B cell (primary cell): Measurements from ENCODE around the gene TNFRSF25. TPM values are rescaled to one million over a fixed set of nuclear protein-coding genes. Genes with fewer than 3 reads are reported as not detected.

Experiments
- ATAC-seq: fragments of 200-7000 bp; cut with Tn5 transposase; one replicate; pipeline ENCODE4 v1.10.0; 2021; ENCODE audit warnings: low read depth, mild to moderate bottlenecking, moderate number of reproducible peaks, moderate library complexity
- CTCF ChIA-PET: fragments of 350-600 bp; sonication (Branson Sonifier 250); formaldehyde crosslinking; loops from one replicate; lab custom pipeline; 2021; ENCODE audit warnings: antibody characterized with exemption, inconsistent platforms; lab: Charles Lee
- POLR2A ChIA-PET: fragments of 350-600 bp; sonication (Branson Sonifier 250); formaldehyde crosslinking; loops from one replicate; lab custom pipeline; 2021; ENCODE audit warnings: antibody characterized with exemption; lab: Charles Lee
- DNase-seq: peaks from one replicate; pipeline ENCODE4 v3.0.0; 2013
- H2AFZ ChIP-seq: 2 replicates; pipeline ENCODE4 v1.6.1; 2012; ENCODE audit warnings: mild to moderate bottlenecking, low read depth, low read length; ENCODE audit not compliant: insufficient read depth, poor library complexity, severe bottlenecking
- H3K27ac ChIP-seq, 2 donors: 1 replicate in 1 of 2; 2 replicates in 1 of 2; pipeline ENCODE4 v1.5.1; 2012 to 2013; ENCODE audit warnings: low read length in 2 of 2, mild to moderate bottlenecking in 2 of 2, moderate library complexity in 1 of 2
- H3K27me3 ChIP-seq, 4 experiments: fragments of 200-600 bp in 1 of 4; sonication (generic) in 1 of 4; replicated peaks in 1 of 4; 1 replicate in 2 of 4; 2 replicates in 2 of 4; pipeline versions ENCODE4 v1.6.1 to v1.7.0; 2013 to 2016; ENCODE audit warnings: low read length in 3 of 4, mild to moderate bottlenecking in 2 of 4, mixed read lengths in 1 of 4, moderate library complexity in 1 of 4; ENCODE audit not compliant: insufficient read depth in 4 of 4, control insufficient read depth in 3 of 4; ENCODE audit errors: control extremely low read depth in 1 of 4
- H3K36me3 ChIP-seq, 2 experiments: replicated peaks in 1 of 2; 1 replicate in 1 of 2; 2 replicates in 1 of 2; pipeline versions ENCODE4 v1.6.1 to v1.7.1; 2013; ENCODE audit warnings: low read length in 1 of 2; ENCODE audit not compliant: insufficient read depth in 2 of 2, control insufficient read depth in 1 of 2; ENCODE audit errors: control extremely low read depth in 1 of 2, extremely low read depth in 1 of 2
- H3K4me1 ChIP-seq, 2 donors: fragments of 200-600 bp in 1 of 2; sonication (generic) in 1 of 2; 1 replicate in 1 of 2; 2 replicates in 1 of 2; pipeline versions ENCODE4 v1.5.1 to v1.6.1; 2013 to 2017; ENCODE audit warnings: low read length in 2 of 2; ENCODE audit not compliant: control insufficient read depth in 2 of 2, insufficient read depth in 2 of 2
- H3K4me2 ChIP-seq: replicated peaks from 2 replicates; pipeline ENCODE3; 2012; ENCODE audit warnings: mild to moderate bottlenecking, low read depth, low read length; ENCODE audit not compliant: poor library complexity, severe bottlenecking
- H3K4me3 ChIP-seq, 5 experiments: fragments of 200-600 bp in 1 of 5; sonication (generic) in 1 of 5; 1 replicate in 3 of 5; 2 replicates in 2 of 5; pipeline versions ENCODE4 v1.5.1 to v1.7.0; 2011 to 2016; ENCODE audit warnings: low read length in 4 of 5, mild to moderate bottlenecking in 4 of 5, low read depth in 2 of 5, control low read depth in 1 of 5, moderate library complexity in 1 of 5; ENCODE audit not compliant: insufficient read depth in 1 of 5; ENCODE audit errors: control extremely low read depth in 1 of 5, extremely low read depth in 1 of 5
- H3K79me2 ChIP-seq: fragments of 200-600 bp; sonication (generic); one replicate; pipeline ENCODE4 v1.6.0; 2016; ENCODE audit warnings: low read length; ENCODE audit not compliant: control insufficient read depth, insufficient read depth
- H3K9ac ChIP-seq: fragments of 200-600 bp; sonication (generic); 2 replicates; pipeline ENCODE4 v1.6.1; 2017; ENCODE audit warnings: mild to moderate bottlenecking, low read length, moderate library complexity
- H3K9me3 ChIP-seq, 3 donors: one replicate each; pipeline versions ENCODE4 v1.6.1 to v1.7.1; 2013; ENCODE audit warnings: low read length in 2 of 3; ENCODE audit not compliant: control insufficient read depth in 2 of 3, insufficient read depth in 1 of 3; ENCODE audit errors: control extremely low read depth in 1 of 3
- H4K20me1 ChIP-seq: 2 replicates; pipeline ENCODE4 v1.6.0; 2012; ENCODE audit warnings: mild to moderate bottlenecking, low read length; ENCODE audit not compliant: insufficient read depth, control insufficient read depth, poor library complexity, severe bottlenecking
- H3K27ac Mint-ChIP-seq: one replicate; pipeline ENCODE4 v1.8.0; 2021; ENCODE audit warnings: mixed read lengths
- H3K27me3 Mint-ChIP-seq: one replicate; pipeline ENCODE4 v1.8.0; 2021; ENCODE audit warnings: mixed read lengths
- H3K4me1 Mint-ChIP-seq: one replicate; pipeline ENCODE4 v1.8.0; 2021; ENCODE audit warnings: mixed read lengths
- H3K4me3 Mint-ChIP-seq: one replicate; pipeline ENCODE4 v1.8.0; 2021; ENCODE audit warnings: mixed read lengths
- H3K9me3 Mint-ChIP-seq: one replicate; pipeline ENCODE4 v1.8.0; 2022; ENCODE audit warnings: mixed read lengths; ENCODE audit not compliant: insufficient read depth
- EZH2 ChIP-seq: IDR thresholded peaks from 2 replicates; pipeline ENCODE4 v1.6.1; 2012; ENCODE audit warnings: borderline replicate concordance, low read depth, mild to moderate bottlenecking, moderate library complexity, low read length; ENCODE audit not compliant: insufficient read depth, poor library complexity, severe bottlenecking
- WGBS: methylation state at CpG from one replicate; pipeline ENCODE4 v1.1.5; 2013; ENCODE audit warnings: missing lambda C conversion rate; ENCODE audit not compliant: insufficient coverage; 5-methylcytosine and 5-hydroxymethylcytosine counted together
- intact Hi-C: fragments of 100-400 bp; cut with micrococcal nuclease; formaldehyde crosslinking; loops from one replicate; pipeline ENCODE4 v1.10.0; 2022
- polyA plus RNA-seq: library from polyadenylated mRNA; depleted of rRNA; stranded (reverse); fragments of >200 nt; gene quantifications from 2 replicates; pipeline ENCODE4 v1.2.3, GENCODE V29; 2012
- total RNA-seq, 2 donors: library from RNA; stranded (reverse); fragments of 120-200 nt in 1 of 2; gene quantifications; 1 replicate in 1 of 2; 2 replicates in 1 of 2; pipeline versions ENCODE4 v1.2.3 to v1.2.4, GENCODE V29; 2013 to 2022
- TF ChIP-seq, protein P1 (sequence below): fragments of 200-600 bp; IDR thresholded peaks from one replicate; pipeline ENCODE4 v1.8.0; 2022; ENCODE audit warnings: antibody characterized with exemption, mild to moderate bottlenecking

TNFRSF25 gene
- total and polyA plus RNA-seq, 2 donors (not counting 1 experiment from before 2014, with no cell fraction given), result 2.6 to 7.1 TPM

GRCh38 chr1:6512245-6512907, 46.4 kb upstream of the TNFRSF25 start:
- Histone ChIP-seq H3K9ac (no peak overlapping the region), H3K27ac (no peak overlapping the region), H3K9me3 (no peaks in the 10 kb centered on the region), H3K4me2 (no peak overlapping the region), H4K20me1 (no peaks in the 10 kb centered on the region), H2AFZ (no peak overlapping the region), H3K4me1 (peaks cover 0 to 10% of the 10 kb centered on the region in 2 donors), H3K36me3 (no peaks in the 10 kb centered on the region), H3K79me2 (no peaks in the 10 kb centered on the region), H3K27me3 (no peaks in the 10 kb centered on the region), H3K4me3 (no peak overlapping the region)
- CTCF ChIA-PET, result interaction anchor here (2.0 kb wide), 1 partner anchor 11 kb away, joined by 8 read pairs; no protein-coding TSS in a partner anchor
- DNase-seq (no peak), ATAC-seq (no peak)
- POLR2A ChIA-PET, result no interaction called here
- no peak overlapping the region for H3K4me3 Mint-ChIP-seq
- H3K9me3 Mint-ChIP-seq, result no peaks in the 10 kb centered on the region
- no peaks in the 10 kb centered on the region for H3K4me1 Mint-ChIP-seq
- intact Hi-C loops, result no loop called here
- TF ChIP-seq, protein P1, sequence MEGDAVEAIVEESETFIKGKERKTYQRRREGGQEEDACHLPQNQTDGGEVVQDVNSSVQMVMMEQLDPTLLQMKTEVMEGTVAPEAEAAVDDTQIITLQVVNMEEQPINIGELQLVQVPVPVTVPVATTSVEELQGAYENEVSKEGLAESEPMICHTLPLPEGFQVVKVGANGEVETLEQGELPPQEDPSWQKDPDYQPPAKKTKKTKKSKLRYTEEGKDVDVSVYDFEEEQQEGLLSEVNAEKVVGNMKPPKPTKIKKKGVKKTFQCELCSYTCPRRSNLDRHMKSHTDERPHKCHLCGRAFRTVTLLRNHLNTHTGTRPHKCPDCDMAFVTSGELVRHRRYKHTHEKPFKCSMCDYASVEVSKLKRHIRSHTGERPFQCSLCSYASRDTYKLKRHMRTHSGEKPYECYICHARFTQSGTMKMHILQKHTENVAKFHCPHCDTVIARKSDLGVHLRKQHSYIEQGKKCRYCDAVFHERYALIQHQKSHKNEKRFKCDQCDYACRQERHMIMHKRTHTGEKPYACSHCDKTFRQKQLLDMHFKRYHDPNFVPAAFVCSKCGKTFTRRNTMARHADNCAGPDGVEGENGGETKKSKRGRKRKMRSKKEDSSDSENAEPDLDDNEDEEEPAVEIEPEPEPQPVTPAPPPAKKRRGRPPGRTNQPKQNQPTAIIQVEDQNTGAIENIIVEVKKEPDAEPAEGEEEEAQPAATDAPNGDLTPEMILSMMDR, result no peak
- no peak for TF ChIP-seq EZH2
- H3K27ac Mint-ChIP-seq, result no peak overlapping the region
- H3K27me3 Mint-ChIP-seq, result no peaks in the 10 kb centered on the region
- WGBS, result 91% methylated on average over 14 of the region's 19 CpGs

DNA sequence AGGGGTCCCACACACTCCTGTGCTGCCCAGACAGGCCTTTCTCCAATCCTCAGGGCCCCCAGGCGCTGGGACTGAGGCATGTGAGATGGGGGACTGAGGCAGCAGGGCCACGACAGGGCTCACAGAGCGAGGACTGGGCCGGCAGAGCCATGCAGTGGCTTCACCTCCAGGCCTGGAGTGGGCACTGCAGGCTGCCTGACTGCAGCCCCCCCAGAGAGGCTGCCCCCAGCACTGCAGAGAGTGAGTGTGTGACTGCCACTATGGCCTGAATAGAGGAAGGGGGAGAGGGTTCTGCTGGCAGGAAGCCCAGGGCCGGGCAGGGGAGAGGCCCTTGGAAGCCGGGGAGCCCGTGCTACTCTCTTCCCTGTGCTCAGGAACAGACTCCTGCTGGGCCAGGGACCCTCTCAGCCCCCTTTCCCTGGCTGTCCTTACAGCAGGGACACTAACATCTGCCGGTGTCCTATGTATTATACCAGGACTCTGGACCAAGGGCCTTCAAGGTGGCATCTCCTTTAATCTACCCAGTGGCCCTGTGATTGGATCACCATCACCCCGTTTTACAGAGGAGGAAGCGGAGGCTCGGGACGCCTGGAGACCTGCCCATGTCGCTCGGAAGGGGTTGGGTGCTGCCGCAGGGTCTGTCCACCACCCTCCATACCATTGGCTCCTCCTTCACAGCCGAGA, 45.7 kb upstream of the TNFRSF25 start:
- Histone ChIP-seq H3K79me2 (no peaks in the 10 kb centered on the region), H4K20me1 (no peaks in the 10 kb centered on the region), H3K4me1 (peaks cover 0 to 10% of the 10 kb centered on the region in 2 donors), H3K9me3 (no peaks in the 10 kb centered on the region), H3K9ac (no peak overlapping the region), H3K4me2 (no peak overlapping the region), H3K27ac (no peak overlapping the region), H3K4me3 (no peak overlapping the region), H3K36me3 (no peaks in the 10 kb centered on the region), H2AFZ (no peak overlapping the region), H3K27me3 (peaks cover 0 to 2% (median 0%) of the 10 kb centered on the region in 4 experiments)
- CTCF ChIA-PET, result interaction anchor here (2.0 kb wide), 1 partner anchor 11 kb away, joined by 8 read pairs; no protein-coding TSS in a partner anchor
- no peak for TF ChIP-seq EZH2
- TF ChIP-seq, protein P1, result no peak
- no peak overlapping the region for H3K27ac Mint-ChIP-seq
- peaks cover 5% of the 10 kb centered on the region for H3K27me3 Mint-ChIP-seq
- H3K4me3 Mint-ChIP-seq, result no peak overlapping the region
- POLR2A ChIA-PET, result no interaction called here
- intact Hi-C loops, result no loop called here
- H3K4me1 Mint-ChIP-seq, result no peaks in the 10 kb centered on the region
- WGBS, result 90% methylated on average over 16 of the region's 16 CpGs
- ATAC-seq (no peak), DNase-seq (no peak)
- no peaks in the 10 kb centered on the region for H3K9me3 Mint-ChIP-seq
